HepG2 (cell line): ENCODE data around the gene PRUNE1. TPM values are rescaled to one million over a fixed set of nuclear protein-coding genes. Genes with fewer than 3 reads are reported as not detected.

Experiments
- CHD2 ChIP-seq: IDR thresholded peaks from 2 replicates; pipeline ENCODE4 v1.6.1; 2011; ENCODE audit warnings: low read depth, low read length, improper control_type of control experiment
- GATAD1 ChIP-seq: IDR thresholded peaks from 2 replicates; pipeline ENCODE4 v1.6.1; 2016; ENCODE audit warnings: missing genetic modification reagents, missing compliant biosample characterization
- HMG20A ChIP-seq: IDR thresholded peaks from 2 replicates; pipeline ENCODE4 v1.6.1; 2016; ENCODE audit warnings: borderline replicate concordance
- HNRNPL ChIP-seq: fragments of 200-400 bp; formaldehyde crosslinking; IDR thresholded peaks from 2 replicates; pipeline ENCODE4 v1.6.1; 2017; ENCODE audit warnings: mild to moderate bottlenecking, low read depth, low read length
- JDP2 ChIP-seq: sonication (generic); formaldehyde crosslinking; IDR thresholded peaks from 2 replicates; pipeline ENCODE4 v1.8.1; 2022; ENCODE audit warnings: missing genetic modification reagents, borderline replicate concordance
- MYC ChIP-seq: sonication (generic); formaldehyde crosslinking; IDR thresholded peaks from 2 replicates; pipeline ENCODE4 v1.9.0; 2021; ENCODE audit warnings: missing genetic modification reagents, borderline replicate concordance
- SOX13 ChIP-seq, 3 experiments: fragments of 450-650 bp in 1 of 3; sonication (generic) in 1 of 3; formaldehyde crosslinking in 1 of 3; IDR thresholded peaks in 2 of 3; conservative IDR thresholded peaks in 1 of 3; 2 replicates each; pipeline versions ENCODE4 v1.5.0 to v1.6.1; 2016 to 2020; ENCODE audit warnings: antibody characterized with exemption in 1 of 3, mild to moderate bottlenecking in 1 of 3, missing compliant biosample characterization in 1 of 3, missing genetic modification reagents in 1 of 3, moderate library complexity in 1 of 3
- SP5 ChIP-seq: IDR thresholded peaks from 2 replicates; pipeline ENCODE4 v1.6.1; 2016; ENCODE audit warnings: low read depth, borderline replicate concordance
- SRSF9 ChIP-seq: fragments of 200-400 bp; formaldehyde crosslinking; IDR thresholded peaks from 2 replicates; pipeline ENCODE4 v1.6.1; 2018; ENCODE audit warnings: borderline replicate concordance, mild to moderate bottlenecking, low read depth, low read length; ENCODE audit not compliant: insufficient read depth, poor library complexity, severe bottlenecking
- STAG1 ChIP-seq: sonication (generic); formaldehyde crosslinking; IDR thresholded peaks from 2 replicates; pipeline ENCODE4 v1.4.0; 2020; ENCODE audit warnings: missing genetic modification reagents
- TAF1 ChIP-seq: sonication (generic); formaldehyde crosslinking; IDR thresholded peaks from 2 replicates; pipeline ENCODE4 v1.4.0; 2020; ENCODE audit warnings: missing genetic modification reagents
- ZFX ChIP-seq: sonication (generic); formaldehyde crosslinking; IDR thresholded peaks from 2 replicates; pipeline ENCODE4 v1.4.0; 2020; ENCODE audit warnings: mild to moderate bottlenecking, low read depth, missing genetic modification reagents, moderate library complexity
- ZNF24 ChIP-seq: fragments of 450-650 bp; IDR thresholded peaks from 2 replicates; pipeline ENCODE4 v1.6.1; 2017; ENCODE audit warnings: antibody characterized with exemption, mild to moderate bottlenecking
- ZNF782 ChIP-seq: sonication (generic); formaldehyde crosslinking; IDR thresholded peaks from 2 replicates; pipeline ENCODE4 v1.4.0; 2020; ENCODE audit warnings: missing genetic modification reagents, mild to moderate bottlenecking, borderline replicate concordance
- polyA plus RNA-seq, 8 experiments: library from polyadenylated mRNA; depleted of rRNA in 3 of 8; stranded (reverse) in 7 of 8; unstranded in 1 of 8; fragments of >200 nt; fragmentation: Illumina TruSeq in 4 of 8; extraction: Trizol in 4 of 8; gene quantifications; 2 replicates each; pipeline versions ENCODE4 v1.2.1 to v1.2.3, GENCODE V29; 2011 to 2016; ENCODE audit warnings: low read depth in 4 of 8, missing spikeins in 1 of 8, mixed read lengths in 1 of 8; ENCODE audit not compliant: insufficient read depth in 1 of 8
- total RNA-seq, 5 experiments: library from RNA; depleted of rRNA; stranded (reverse); fragments of >200 nt; fragmentation: Illumina TruSeq; extraction: Trizol; gene quantifications; 2 replicates each; pipeline ENCODE4 v1.2.3, GENCODE V29; 2016; ENCODE audit warnings: low read depth in 1 of 5
- TF ChIP-seq, protein P1 (sequence below): sonication (generic); formaldehyde crosslinking; IDR thresholded peaks from 2 replicates; pipeline ENCODE4 v1.4.0; 2020; ENCODE audit warnings: missing genetic modification reagents, borderline replicate concordance
- TF ChIP-seq, protein P2 (sequence below): sonication (generic); formaldehyde crosslinking; IDR thresholded peaks from 2 replicates; pipeline ENCODE4 v1.5.1; 2020; ENCODE audit warnings: mild to moderate bottlenecking, missing genetic modification reagents, borderline replicate concordance
- TF ChIP-seq, protein P3 (sequence below): sonication (generic); formaldehyde crosslinking; IDR thresholded peaks from 2 replicates; pipeline ENCODE4 v1.9.0; 2022; ENCODE audit warnings: low read depth, missing genetic modification reagents
- TF ChIP-seq, protein P4 (sequence below): sonication (generic); formaldehyde crosslinking; IDR thresholded peaks from 2 replicates; pipeline ENCODE4 v1.4.0; 2020; ENCODE audit warnings: missing genetic modification reagents
- TF ChIP-seq, protein P5 (sequence below), 2 experiments: fragments of 450-650 bp in 1 of 2; sonication (generic) in 1 of 2; formaldehyde crosslinking; IDR thresholded peaks; 2 replicates each; pipeline versions ENCODE4 v1.5.0 to v1.8.0; 2020 to 2022; ENCODE audit warnings: mild to moderate bottlenecking in 1 of 2, missing genetic modification reagents in 1 of 2

The PRUNE1 gene
- total and polyA plus RNA-seq, 2 of the 13 experiments (the other 11 are each of a cell fraction or from before 2014, with no cell fraction given): 19.0 to 31.9 TPM

DNA sequence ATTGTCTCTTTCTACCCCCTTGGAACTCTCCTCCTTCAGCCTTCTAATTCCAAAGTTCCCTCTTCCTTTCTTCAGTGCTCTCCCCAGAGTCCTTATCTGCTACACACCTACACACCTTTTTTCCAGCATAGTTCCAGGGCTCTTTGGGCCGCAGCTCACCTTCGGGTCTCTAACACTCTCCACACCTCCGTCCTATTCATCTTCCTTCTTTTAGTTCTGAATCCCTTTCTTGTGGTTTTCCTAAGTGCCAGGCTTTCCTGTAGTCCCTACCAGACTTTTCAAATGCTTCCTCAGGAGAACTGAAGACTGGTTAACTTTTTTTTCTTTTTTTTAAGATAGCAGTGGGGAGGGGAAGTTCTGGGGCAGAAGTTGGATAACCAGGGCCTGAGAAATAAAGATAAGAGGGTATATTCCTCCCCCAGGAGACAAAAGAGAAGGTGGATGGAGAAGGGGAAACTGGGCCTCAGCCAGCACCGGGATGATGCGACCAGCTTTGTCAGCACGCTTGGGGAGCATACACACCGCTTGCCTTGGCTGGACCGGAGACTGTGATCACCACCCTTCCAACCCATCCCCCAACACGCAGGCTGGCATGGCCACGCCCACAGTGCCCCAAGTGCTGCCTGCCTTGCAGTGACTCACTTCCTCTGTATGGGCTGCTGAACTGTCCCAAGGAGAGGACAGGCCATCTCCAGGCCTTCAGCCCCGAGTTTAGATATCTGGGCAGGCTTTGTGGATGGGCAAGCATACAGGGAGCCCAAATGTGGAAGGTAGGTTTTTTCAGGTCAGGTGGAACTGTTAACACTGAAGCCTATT is 31.2 kb upstream of the PRUNE1 start (continued):
- TF ChIP-seq HNRNPL: peak; percentile 96
- peak; percentile 46; the same call in 1 of the 2 replicates for TF ChIP-seq MYC (CRISPR knock-in tag)
- peak; percentile 71 for TF ChIP-seq ZFX
- TF ChIP-seq, protein P1, sequence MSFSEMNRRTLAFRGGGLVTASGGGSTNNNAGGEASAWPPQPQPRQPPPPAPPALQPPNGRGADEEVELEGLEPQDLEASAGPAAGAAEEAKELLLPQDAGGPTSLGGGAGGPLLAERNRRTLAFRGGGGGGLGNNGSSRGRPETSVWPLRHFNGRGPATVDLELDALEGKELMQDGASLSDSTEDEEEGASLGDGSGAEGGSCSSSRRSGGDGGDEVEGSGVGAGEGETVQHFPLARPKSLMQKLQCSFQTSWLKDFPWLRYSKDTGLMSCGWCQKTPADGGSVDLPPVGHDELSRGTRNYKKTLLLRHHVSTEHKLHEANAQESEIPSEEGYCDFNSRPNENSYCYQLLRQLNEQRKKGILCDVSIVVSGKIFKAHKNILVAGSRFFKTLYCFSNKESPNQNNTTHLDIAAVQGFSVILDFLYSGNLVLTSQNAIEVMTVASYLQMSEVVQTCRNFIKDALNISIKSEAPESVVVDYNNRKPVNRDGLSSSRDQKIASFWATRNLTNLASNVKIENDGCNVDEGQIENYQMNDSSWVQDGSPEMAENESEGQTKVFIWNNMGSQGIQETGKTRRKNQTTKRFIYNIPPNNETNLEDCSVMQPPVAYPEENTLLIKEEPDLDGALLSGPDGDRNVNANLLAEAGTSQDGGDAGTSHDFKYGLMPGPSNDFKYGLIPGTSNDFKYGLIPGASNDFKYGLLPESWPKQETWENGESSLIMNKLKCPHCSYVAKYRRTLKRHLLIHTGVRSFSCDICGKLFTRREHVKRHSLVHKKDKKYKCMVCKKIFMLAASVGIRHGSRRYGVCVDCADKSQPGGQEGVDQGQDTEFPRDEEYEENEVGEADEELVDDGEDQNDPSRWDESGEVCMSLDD (CRISPR knock-in tag): no peak
- TF ChIP-seq STAG1 (CRISPR knock-in tag): no peak
- TF ChIP-seq, protein P2, sequence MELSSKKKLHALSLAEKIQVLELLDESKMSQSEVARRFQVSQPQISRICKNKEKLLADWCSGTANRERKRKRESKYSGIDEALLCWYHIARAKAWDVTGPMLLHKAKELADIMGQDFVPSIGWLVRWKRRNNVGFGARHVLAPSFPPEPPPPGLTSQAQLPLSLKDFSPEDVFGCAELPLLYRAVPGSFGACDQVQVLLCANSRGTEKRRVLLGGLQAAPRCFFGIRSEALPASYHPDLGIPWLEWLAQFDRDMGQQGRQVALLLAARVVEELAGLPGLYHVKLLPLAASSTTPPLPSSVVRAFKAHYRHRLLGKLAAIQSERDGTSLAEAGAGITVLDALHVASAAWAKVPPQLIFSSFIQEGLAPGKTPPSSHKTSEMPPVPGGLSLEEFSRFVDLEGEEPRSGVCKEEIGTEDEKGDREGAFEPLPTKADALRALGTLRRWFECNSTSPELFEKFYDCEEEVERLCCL (CRISPR knock-in tag): no peak
- no peak for TF ChIP-seq JDP2 (CRISPR knock-in tag)
- TF ChIP-seq SP5 (CRISPR knock-in tag): peak; percentile 89
- TF ChIP-seq ZNF24: no peak
- TF ChIP-seq, protein P3, sequence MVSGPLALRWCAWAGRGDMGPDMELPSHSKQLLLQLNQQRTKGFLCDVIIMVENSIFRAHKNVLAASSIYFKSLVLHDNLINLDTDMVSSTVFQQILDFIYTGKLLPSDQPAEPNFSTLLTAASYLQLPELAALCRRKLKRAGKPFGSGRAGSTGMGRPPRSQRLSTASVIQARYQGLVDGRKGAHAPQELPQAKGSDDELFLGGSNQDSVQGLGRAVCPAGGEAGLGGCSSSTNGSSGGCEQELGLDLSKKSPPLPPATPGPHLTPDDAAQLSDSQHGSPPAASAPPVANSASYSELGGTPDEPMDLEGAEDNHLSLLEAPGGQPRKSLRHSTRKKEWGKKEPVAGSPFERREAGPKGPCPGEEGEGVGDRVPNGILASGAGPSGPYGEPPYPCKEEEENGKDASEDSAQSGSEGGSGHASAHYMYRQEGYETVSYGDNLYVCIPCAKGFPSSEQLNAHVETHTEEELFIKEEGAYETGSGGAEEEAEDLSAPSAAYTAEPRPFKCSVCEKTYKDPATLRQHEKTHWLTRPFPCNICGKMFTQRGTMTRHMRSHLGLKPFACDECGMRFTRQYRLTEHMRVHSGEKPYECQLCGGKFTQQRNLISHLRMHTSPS (CRISPR knock-in tag): peak; percentile 97
- peak; percentile 50; the same call in 1 of the 2 replicates for TF ChIP-seq GATAD1 (CRISPR knock-in tag)
- no peak for TF ChIP-seq SRSF9
- TF ChIP-seq, protein P4, sequence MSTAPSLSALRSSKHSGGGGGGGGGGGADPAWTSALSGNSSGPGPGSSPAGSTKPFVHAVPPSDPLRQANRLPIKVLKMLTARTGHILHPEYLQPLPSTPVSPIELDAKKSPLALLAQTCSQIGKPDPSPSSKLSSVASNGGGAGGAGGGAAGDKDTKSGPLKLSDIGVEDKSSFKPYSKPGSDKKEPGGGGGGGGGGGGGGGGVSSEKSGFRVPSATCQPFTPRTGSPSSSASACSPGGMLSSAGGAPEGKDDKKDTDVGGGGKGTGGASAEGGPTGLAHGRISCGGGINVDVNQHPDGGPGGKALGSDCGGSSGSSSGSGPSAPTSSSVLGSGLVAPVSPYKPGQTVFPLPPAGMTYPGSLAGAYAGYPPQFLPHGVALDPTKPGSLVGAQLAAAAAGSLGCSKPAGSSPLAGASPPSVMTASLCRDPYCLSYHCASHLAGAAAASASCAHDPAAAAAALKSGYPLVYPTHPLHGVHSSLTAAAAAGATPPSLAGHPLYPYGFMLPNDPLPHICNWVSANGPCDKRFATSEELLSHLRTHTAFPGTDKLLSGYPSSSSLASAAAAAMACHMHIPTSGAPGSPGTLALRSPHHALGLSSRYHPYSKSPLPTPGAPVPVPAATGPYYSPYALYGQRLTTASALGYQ (CRISPR knock-in tag): no peak
- no peak for TF ChIP-seq ZNF782 (CRISPR knock-in tag)
- no peak for TF ChIP-seq SOX13 (IDR thresholded peaks at IDR 0.05)
- TF ChIP-seq SOX13 (CRISPR knock-in tag; conservative IDR thresholded peaks at IDR 0.05 in 1 of 2, IDR thresholded peaks at IDR 0.05 in 1 of 2): peak in 1 of 2 experiments; percentile 44; a peak in 1 of 4 replicates
- TF ChIP-seq TAF1: peak; percentile 56; the same call in 1 of the 2 replicates
- TF ChIP-seq, protein P5, sequence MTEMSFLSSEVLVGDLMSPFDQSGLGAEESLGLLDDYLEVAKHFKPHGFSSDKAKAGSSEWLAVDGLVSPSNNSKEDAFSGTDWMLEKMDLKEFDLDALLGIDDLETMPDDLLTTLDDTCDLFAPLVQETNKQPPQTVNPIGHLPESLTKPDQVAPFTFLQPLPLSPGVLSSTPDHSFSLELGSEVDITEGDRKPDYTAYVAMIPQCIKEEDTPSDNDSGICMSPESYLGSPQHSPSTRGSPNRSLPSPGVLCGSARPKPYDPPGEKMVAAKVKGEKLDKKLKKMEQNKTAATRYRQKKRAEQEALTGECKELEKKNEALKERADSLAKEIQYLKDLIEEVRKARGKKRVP (CRISPR knock-in tag; IDR thresholded peaks at IDR 0.05): no peak
- TF ChIP-seq HMG20A (CRISPR knock-in tag): peak; percentile 28; the same call in 1 of the 2 replicates
- TF ChIP-seq CHD2: 0 out of 2 replicates have a peak, but pooled peaks have one; percentile 45
